ENCODE results near the gene PCSK6.

Gene PCSK6
- long read RNA-seq, partial matches to known transcripts: 4 of 36 reads
- long read RNA-seq, other reads (novel, unspliced or antisense): 30 of 36 reads

DNA sequence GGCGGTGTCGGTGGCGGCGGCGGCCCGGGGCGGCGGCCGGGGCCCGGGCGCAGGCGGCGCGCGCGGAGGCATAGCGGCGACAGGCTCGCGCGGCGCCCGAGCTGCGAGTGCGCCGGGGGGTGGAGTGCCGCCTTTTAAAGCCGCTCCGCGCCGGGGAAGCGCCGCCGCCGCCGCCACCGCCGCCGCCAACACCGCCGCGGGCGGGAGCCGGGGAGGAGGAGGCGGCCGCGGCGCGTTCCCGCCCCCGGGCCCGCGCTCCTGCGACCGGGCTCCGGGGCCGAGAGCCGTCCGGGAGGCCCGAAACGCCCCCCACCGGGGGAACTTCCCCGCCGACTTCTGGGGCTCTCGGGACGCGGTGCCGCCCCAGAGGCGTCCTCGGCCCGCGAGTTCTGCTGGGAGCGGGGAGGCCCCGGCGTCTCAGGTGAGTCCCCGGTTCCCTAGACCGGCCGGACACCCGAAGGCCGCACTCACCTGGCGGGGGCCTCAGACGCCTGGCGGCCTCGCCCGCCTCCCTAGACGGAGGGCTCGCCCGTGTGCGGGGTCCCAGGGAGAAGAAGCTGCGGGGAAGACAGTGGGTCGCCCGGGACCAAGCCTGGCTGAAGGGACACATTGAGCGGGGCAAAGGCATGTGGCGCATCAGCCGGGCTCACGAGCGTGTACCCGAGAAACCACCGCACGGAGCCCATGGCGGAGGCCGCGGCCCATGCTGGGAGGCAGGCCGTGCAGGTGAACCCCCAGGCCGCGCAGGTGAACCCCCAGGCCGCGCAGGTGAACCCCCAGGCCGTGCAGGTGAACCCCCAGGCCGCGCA, at the start of gene PCSK6:
Gene PCSK6, minus strand, starts transcription at position 109 of the 809 bp plus-strand sequence. Its CDS starts 37 bp downstream, at position 72.
- Histone ChIP-seq H3K4me3 (replicated peaks; ENCODE audit: insufficient read depth, low read length) (peak within 1 kb of the TSS; percentile 31), H3K27me3 (ENCODE audit: insufficient read depth, poor library complexity, severe bottlenecking) (no peaks in the 10 kb centered on the region), H3K27ac (replicated peaks) (no peak within 1 kb of the TSS)
- TF ChIP-seq SPI1 (IDR thresholded peaks at IDR 0.05; ENCODE audit: borderline replicate concordance, low read depth) (no peak), POLR2AphosphoS5 (IDR thresholded peaks at IDR 0.05; ENCODE audit: low read depth) (no peak), GABPA (IDR thresholded peaks at IDR 0.05; ENCODE audit: low read depth) (no peak)
- TF ChIP-seq, protein P1, sequence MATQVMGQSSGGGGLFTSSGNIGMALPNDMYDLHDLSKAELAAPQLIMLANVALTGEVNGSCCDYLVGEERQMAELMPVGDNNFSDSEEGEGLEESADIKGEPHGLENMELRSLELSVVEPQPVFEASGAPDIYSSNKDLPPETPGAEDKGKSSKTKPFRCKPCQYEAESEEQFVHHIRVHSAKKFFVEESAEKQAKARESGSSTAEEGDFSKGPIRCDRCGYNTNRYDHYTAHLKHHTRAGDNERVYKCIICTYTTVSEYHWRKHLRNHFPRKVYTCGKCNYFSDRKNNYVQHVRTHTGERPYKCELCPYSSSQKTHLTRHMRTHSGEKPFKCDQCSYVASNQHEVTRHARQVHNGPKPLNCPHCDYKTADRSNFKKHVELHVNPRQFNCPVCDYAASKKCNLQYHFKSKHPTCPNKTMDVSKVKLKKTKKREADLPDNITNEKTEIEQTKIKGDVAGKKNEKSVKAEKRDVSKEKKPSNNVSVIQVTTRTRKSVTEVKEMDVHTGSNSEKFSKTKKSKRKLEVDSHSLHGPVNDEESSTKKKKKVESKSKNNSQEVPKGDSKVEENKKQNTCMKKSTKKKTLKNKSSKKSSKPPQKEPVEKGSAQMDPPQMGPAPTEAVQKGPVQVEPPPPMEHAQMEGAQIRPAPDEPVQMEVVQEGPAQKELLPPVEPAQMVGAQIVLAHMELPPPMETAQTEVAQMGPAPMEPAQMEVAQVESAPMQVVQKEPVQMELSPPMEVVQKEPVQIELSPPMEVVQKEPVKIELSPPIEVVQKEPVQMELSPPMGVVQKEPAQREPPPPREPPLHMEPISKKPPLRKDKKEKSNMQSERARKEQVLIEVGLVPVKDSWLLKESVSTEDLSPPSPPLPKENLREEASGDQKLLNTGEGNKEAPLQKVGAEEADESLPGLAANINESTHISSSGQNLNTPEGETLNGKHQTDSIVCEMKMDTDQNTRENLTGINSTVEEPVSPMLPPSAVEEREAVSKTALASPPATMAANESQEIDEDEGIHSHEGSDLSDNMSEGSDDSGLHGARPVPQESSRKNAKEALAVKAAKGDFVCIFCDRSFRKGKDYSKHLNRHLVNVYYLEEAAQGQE (IDR thresholded peaks at IDR 0.05; ENCODE audit: insufficient replicate concordance, low read depth): no peak
- TF ChIP-seq, protein P2, sequence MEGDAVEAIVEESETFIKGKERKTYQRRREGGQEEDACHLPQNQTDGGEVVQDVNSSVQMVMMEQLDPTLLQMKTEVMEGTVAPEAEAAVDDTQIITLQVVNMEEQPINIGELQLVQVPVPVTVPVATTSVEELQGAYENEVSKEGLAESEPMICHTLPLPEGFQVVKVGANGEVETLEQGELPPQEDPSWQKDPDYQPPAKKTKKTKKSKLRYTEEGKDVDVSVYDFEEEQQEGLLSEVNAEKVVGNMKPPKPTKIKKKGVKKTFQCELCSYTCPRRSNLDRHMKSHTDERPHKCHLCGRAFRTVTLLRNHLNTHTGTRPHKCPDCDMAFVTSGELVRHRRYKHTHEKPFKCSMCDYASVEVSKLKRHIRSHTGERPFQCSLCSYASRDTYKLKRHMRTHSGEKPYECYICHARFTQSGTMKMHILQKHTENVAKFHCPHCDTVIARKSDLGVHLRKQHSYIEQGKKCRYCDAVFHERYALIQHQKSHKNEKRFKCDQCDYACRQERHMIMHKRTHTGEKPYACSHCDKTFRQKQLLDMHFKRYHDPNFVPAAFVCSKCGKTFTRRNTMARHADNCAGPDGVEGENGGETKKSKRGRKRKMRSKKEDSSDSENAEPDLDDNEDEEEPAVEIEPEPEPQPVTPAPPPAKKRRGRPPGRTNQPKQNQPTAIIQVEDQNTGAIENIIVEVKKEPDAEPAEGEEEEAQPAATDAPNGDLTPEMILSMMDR (IDR thresholded peaks at IDR 0.05; ENCODE audit: insufficient read depth, low read length): no peak
- DNase-seq (ENCODE audit: low read depth in 1 of 2, low spot score in 1 of 2): no peak

DNA sequence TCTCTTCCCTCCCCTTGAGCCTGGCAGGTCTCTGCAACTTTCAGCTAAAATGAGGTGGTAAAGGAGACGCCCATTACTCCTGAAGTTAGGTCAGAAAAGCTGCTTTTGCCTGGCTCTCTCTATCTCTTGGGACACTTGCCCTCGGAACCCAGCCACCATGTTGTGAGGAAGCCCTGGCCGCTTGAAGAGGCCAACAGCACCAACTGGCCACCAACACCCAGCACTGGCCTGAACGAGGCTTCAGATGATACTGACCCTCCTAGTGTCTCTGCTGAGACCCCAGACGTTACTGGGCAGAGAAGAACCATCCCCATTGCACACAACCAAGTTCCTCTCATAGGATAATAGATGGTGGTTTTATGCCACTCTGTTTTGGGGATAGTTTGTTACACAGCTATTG, 49.5 kb upstream of the PCSK6 start:
- DNase-seq (ENCODE audit: low read depth in 1 of 2, low spot score in 1 of 2): no peak
- no peak overlapping the region for H3K27ac ChIP-seq (replicated peaks)
- H3K4me3 ChIP-seq (replicated peaks; ENCODE audit: insufficient read depth, low read length): no peak overlapping the region
- TF ChIP-seq GABPA (IDR thresholded peaks at IDR 0.05; ENCODE audit: low read depth) (no peak), POLR2AphosphoS5 (IDR thresholded peaks at IDR 0.05; ENCODE audit: low read depth) (no peak), SPI1 (IDR thresholded peaks at IDR 0.05; ENCODE audit: borderline replicate concordance, low read depth) (no peak)
- TF ChIP-seq, protein P2 (IDR thresholded peaks at IDR 0.05; ENCODE audit: insufficient read depth, low read length): no peak
- TF ChIP-seq, protein P1 (IDR thresholded peaks at IDR 0.05; ENCODE audit: insufficient replicate concordance, low read depth): no peak
- H3K27me3 ChIP-seq (ENCODE audit: insufficient read depth, poor library complexity, severe bottlenecking): no peaks in the 10 kb centered on the region

DNA sequence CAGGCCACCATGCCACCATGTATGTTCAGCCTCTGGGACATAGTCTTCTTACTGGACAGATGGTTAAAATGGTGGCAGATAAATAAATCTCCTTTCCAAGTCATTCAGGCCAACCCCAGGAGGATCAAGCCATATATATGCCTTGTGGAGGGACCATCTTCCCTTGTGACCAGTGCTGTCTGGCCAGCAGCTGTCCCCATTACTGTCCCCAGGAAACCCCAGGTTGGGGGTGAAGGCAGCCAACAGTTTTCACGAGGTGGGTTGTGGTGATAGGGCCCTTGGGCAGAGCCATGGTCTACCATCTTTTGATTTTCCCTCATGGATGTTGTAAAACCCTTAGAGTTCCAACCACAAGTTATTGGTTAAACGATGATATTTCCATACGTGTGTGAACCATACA, 48.7 kb upstream of the PCSK6 start:
- no peak for DNase-seq (ENCODE audit: low read depth in 1 of 2, low spot score in 1 of 2)
- no peaks in the 10 kb centered on the region for H3K27me3 ChIP-seq (ENCODE audit: insufficient read depth, poor library complexity, severe bottlenecking)
- H3K4me3 ChIP-seq (replicated peaks; ENCODE audit: insufficient read depth, low read length): no peak overlapping the region
- H3K27ac ChIP-seq (replicated peaks): 0 out of 2 replicates have a peak overlapping the region, but pooled peaks have one; percentile 5
- TF ChIP-seq, protein P2 (IDR thresholded peaks at IDR 0.05; ENCODE audit: insufficient read depth, low read length): no peak
- TF ChIP-seq GABPA (IDR thresholded peaks at IDR 0.05; ENCODE audit: low read depth): no peak
- TF ChIP-seq, protein P1 (IDR thresholded peaks at IDR 0.05; ENCODE audit: insufficient replicate concordance, low read depth): no peak
- no peak for TF ChIP-seq POLR2AphosphoS5 (IDR thresholded peaks at IDR 0.05; ENCODE audit: low read depth)
- TF ChIP-seq SPI1 (IDR thresholded peaks at IDR 0.05; ENCODE audit: borderline replicate concordance, low read depth): no peak

Measured in HL-60 (cell line).